ENCODE data around the gene KHDC1.

DNA sequence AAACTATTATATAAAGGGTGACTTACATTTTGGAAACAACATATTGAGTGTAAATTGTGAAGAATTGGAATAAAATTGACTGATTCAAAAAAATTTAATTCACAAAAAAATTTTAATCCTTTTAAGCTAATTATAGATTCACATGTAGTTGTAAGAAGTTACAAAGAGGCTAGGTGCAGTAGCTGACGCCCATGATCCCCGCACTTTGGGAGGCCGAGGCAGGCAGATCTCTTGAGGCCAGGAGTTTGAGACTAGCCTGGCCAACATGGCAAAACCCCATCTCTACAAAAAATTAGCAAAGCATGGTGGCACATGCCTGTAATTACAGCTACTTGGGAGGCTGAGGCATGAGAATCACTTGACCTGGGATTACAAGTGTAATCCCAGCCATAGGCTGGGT, 30.3 kb upstream of the KHDC1 start:
- TF ChIP-seq, protein P1, sequence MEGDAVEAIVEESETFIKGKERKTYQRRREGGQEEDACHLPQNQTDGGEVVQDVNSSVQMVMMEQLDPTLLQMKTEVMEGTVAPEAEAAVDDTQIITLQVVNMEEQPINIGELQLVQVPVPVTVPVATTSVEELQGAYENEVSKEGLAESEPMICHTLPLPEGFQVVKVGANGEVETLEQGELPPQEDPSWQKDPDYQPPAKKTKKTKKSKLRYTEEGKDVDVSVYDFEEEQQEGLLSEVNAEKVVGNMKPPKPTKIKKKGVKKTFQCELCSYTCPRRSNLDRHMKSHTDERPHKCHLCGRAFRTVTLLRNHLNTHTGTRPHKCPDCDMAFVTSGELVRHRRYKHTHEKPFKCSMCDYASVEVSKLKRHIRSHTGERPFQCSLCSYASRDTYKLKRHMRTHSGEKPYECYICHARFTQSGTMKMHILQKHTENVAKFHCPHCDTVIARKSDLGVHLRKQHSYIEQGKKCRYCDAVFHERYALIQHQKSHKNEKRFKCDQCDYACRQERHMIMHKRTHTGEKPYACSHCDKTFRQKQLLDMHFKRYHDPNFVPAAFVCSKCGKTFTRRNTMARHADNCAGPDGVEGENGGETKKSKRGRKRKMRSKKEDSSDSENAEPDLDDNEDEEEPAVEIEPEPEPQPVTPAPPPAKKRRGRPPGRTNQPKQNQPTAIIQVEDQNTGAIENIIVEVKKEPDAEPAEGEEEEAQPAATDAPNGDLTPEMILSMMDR (IDR thresholded peaks at IDR 0.05): no peak
- no peak for TF ChIP-seq POLR2A (IDR thresholded peaks at IDR 0.05)

Data from lower leg skin (tissue), 3 donors.